Osteocyte (in vitro differentiated cells): ENCODE results near the gene PSD4. TPM values are rescaled to one million over a fixed set of nuclear protein-coding genes. Genes with fewer than 3 reads are reported as not detected.

Experiments used
- DNase-seq: peaks from one replicate; pipeline ENCODE4 v3.0.0; 2021; ENCODE audit warnings: mixed read lengths; ENCODE audit not compliant: unreplicated experiment; ENCODE audit errors: extremely low spot score
- H3K27ac Mint-ChIP-seq: one replicate; pipeline ENCODE4 v1.8.0; 2021; ENCODE audit warnings: mild to moderate bottlenecking, mixed read lengths; ENCODE audit not compliant: unreplicated experiment
- H3K27me3 Mint-ChIP-seq: one replicate; pipeline ENCODE4 v1.8.0; 2021; ENCODE audit warnings: mixed read lengths; ENCODE audit not compliant: unreplicated experiment
- H3K36me3 Mint-ChIP-seq: one replicate; pipeline ENCODE4 v1.8.0; 2021; ENCODE audit warnings: mixed read lengths; ENCODE audit not compliant: unreplicated experiment
- H3K4me1 Mint-ChIP-seq: one replicate; pipeline ENCODE4 v1.8.0; 2021; ENCODE audit warnings: mixed read lengths; ENCODE audit not compliant: unreplicated experiment
- H3K4me3 Mint-ChIP-seq: one replicate; pipeline ENCODE4 v1.8.0; 2021; ENCODE audit warnings: mild to moderate bottlenecking, moderate library complexity, mixed read lengths; ENCODE audit not compliant: unreplicated experiment
- H3K9me3 Mint-ChIP-seq: one replicate; pipeline ENCODE4 v1.8.0; 2021; ENCODE audit warnings: mixed read lengths; ENCODE audit not compliant: unreplicated experiment
- CTCF ChIP-seq: fragments of 200-600 bp; sonication (generic); IDR thresholded peaks from 2 replicates; pipeline ENCODE4 v1.5.0; 2021; ENCODE audit warnings: antibody characterized with exemption, mild to moderate bottlenecking, moderate library complexity
- total RNA-seq: library from RNA; stranded (reverse); gene quantifications from 2 replicates; pipeline ENCODE4 v1.2.1, GENCODE V29; 2021

PSD4 gene
- total RNA-seq, 1 donor from 2014 or later, result 8.9 TPM

- Mint-ChIP-seq H3K9me3 (no peaks in the 10 kb centered on the region), H3K36me3 (no peaks in the 10 kb centered on the region), H3K27ac (no peak overlapping the region), H3K4me1 (peaks cover 11% of the 10 kb centered on the region), H3K4me3 (no peak overlapping the region), H3K27me3 (peaks cover 17% of the 10 kb centered on the region)
- no peak for DNase-seq
- no peak for TF ChIP-seq CTCF
Measured at GRCh38 chr2:113187771-113188170, 14.0 kb downstream of the PSD4 start.

GRCh38 chr2:113190871-113191270 is 17.1 kb downstream of the PSD4 start:
- TF ChIP-seq CTCF, result no peak
- H3K4me1 Mint-ChIP-seq, result peaks cover 3% of the 10 kb centered on the region
- H3K36me3 Mint-ChIP-seq, result no peaks in the 10 kb centered on the region

GRCh38 chr2:113192459-113193100 is 18.8 kb downstream of the PSD4 start:
- Mint-ChIP-seq H3K9me3 (no peaks in the 10 kb centered on the region), H3K4me1 (no peaks in the 10 kb centered on the region), H3K27me3 (peaks cover 17% of the 10 kb centered on the region), H3K4me3 (no peak overlapping the region), H3K27ac (no peak overlapping the region), H3K36me3 (no peaks in the 10 kb centered on the region)
- no peak for TF ChIP-seq CTCF
- DNase-seq, result no peak

More at GRCh38 chr2:113190871-113191270, 17.1 kb downstream of the PSD4 start:
- DNase-seq, result no peak
- H3K9me3 Mint-ChIP-seq, result no peaks in the 10 kb centered on the region
- H3K4me3 Mint-ChIP-seq, result no peak overlapping the region
- H3K27me3 Mint-ChIP-seq, result peaks cover 17% of the 10 kb centered on the region
- no peak overlapping the region for H3K27ac Mint-ChIP-seq

- TF ChIP-seq CTCF, result no peak
- Mint-ChIP-seq H3K27me3 (peaks cover under 1% of the 10 kb centered on the region), H3K4me1 (peaks cover 13% of the 10 kb centered on the region), H3K9me3 (no peaks in the 10 kb centered on the region), H3K36me3 (no peaks in the 10 kb centered on the region), H3K27ac (no peak overlapping the region), H3K4me3 (no peak overlapping the region)
- no peak for DNase-seq
Measured at GRCh38 chr2:113195923-113196501, 22.2 kb downstream of the PSD4 start.

GRCh38 chr2:113196839-113197238 is 23.1 kb downstream of the PSD4 start:
- DNase-seq, result no peak
- Mint-ChIP-seq H3K4me3 (no peak overlapping the region), H3K27me3 (no peaks in the 10 kb centered on the region), H3K36me3 (no peaks in the 10 kb centered on the region), H3K9me3 (no peaks in the 10 kb centered on the region), H3K27ac (no peak overlapping the region), H3K4me1 (peaks cover 13% of the 10 kb centered on the region)
- TF ChIP-seq CTCF, result no peak
